ENCODE results near the gene ELL2.
A peak's percentile ranks its signal among the peaks of the same experiment; 100 is the strongest.
"Not testable (repeated sequence)": the region's sequence is repeated elsewhere in the genome, so short reads cannot be mapped to it uniquely, and the experiment has no call there.

ELL2 gene

GRCh38 chr5:95908799-95909198 lies 52.9 kb downstream of the ELL2 start:
- TF ChIP-seq POLR2A (IDR thresholded peaks at IDR 0.05; ENCODE audit: low read length) (no peak), GATA1 (IDR thresholded peaks at IDR 0.05; ENCODE audit: low read depth, low read length) (no peak)

GRCh38 chr5:95907740-95908706 lies 53.6 kb downstream of the ELL2 start:
- DNase-seq, result no peak
- TF ChIP-seq POLR2A (IDR thresholded peaks at IDR 0.05; ENCODE audit: low read length) (no peak), GATA1 (IDR thresholded peaks at IDR 0.05; ENCODE audit: low read depth, low read length) (no peak)

More at GRCh38 chr5:95908799-95909198, 52.9 kb downstream of the ELL2 start:
- no peak for DNase-seq

GRCh38 chr5:95907067-95907705 lies 54.5 kb downstream of the ELL2 start:
- DNase-seq, result no peak
- TF ChIP-seq POLR2A (IDR thresholded peaks at IDR 0.05; ENCODE audit: low read length), result no peak
- TF ChIP-seq GATA1 (IDR thresholded peaks at IDR 0.05; ENCODE audit: low read depth, low read length), result no peak

GRCh38 chr5:95906398-95906797 lies 55.3 kb downstream of the ELL2 start:
- not testable (repeated sequence) for DNase-seq

GRCh38 chr5:95904827-95905226 lies 56.8 kb downstream of the ELL2 start:
- TF ChIP-seq POLR2A (IDR thresholded peaks at IDR 0.05; ENCODE audit: low read length), result no peak
- TF ChIP-seq GATA1 (IDR thresholded peaks at IDR 0.05; ENCODE audit: low read depth, low read length), result no peak
- no peak for DNase-seq

- DNase-seq, result no peak
- TF ChIP-seq POLR2A (IDR thresholded peaks at IDR 0.05; ENCODE audit: low read length) (no peak), GATA1 (IDR thresholded peaks at IDR 0.05; ENCODE audit: low read depth, low read length) (no peak)
Observed at GRCh38 chr5:95903838-95904237, 57.8 kb downstream of the ELL2 start.

- TF ChIP-seq GATA1 (IDR thresholded peaks at IDR 0.05; ENCODE audit: low read depth, low read length), result no peak
- peak; percentile 16 for TF ChIP-seq POLR2A (IDR thresholded peaks at IDR 0.05; ENCODE audit: low read length)
Observed at GRCh38 chr5:95901676-95902627, 59.7 kb downstream of the ELL2 start.

GRCh38 chr5:95900383-95900958 lies 61.2 kb downstream of the ELL2 start:
- TF ChIP-seq GATA1 (IDR thresholded peaks at IDR 0.05; ENCODE audit: low read depth, low read length), result no peak
- TF ChIP-seq POLR2A (IDR thresholded peaks at IDR 0.05; ENCODE audit: low read length), result no peak
- peak; percentile 9 to 36 for DNase-seq

More at GRCh38 chr5:95901676-95902627, 59.7 kb downstream of the ELL2 start:
- no peak for DNase-seq

GRCh38 chr5:95899829-95900228 lies 61.8 kb downstream of the ELL2 start:
- DNase-seq, result no peak
- TF ChIP-seq GATA1 (IDR thresholded peaks at IDR 0.05; ENCODE audit: low read depth, low read length) (no peak), POLR2A (IDR thresholded peaks at IDR 0.05; ENCODE audit: low read length) (no peak)

- no peak for TF ChIP-seq POLR2A (IDR thresholded peaks at IDR 0.05; ENCODE audit: low read length)
- TF ChIP-seq GATA1 (IDR thresholded peaks at IDR 0.05; ENCODE audit: low read depth, low read length), result no peak
- DNase-seq, result no peak
Observed at GRCh38 chr5:95899006-95899405, 62.6 kb downstream of the ELL2 start.

- no peak for TF ChIP-seq GATA1 (IDR thresholded peaks at IDR 0.05; ENCODE audit: low read depth, low read length)
- TF ChIP-seq POLR2A (IDR thresholded peaks at IDR 0.05; ENCODE audit: low read length), result no peak
- no peak for DNase-seq
Observed at GRCh38 chr5:95895771-95896170, 65.9 kb downstream of the ELL2 start.

- no peak for TF ChIP-seq GATA1 (IDR thresholded peaks at IDR 0.05; ENCODE audit: low read depth, low read length)
- TF ChIP-seq POLR2A (IDR thresholded peaks at IDR 0.05; ENCODE audit: low read length), result no peak
- no peak for DNase-seq
Observed at GRCh38 chr5:95895251-95895650, 66.4 kb downstream of the ELL2 start.

GRCh38 chr5:95892784-95893354 lies 68.8 kb downstream of the ELL2 start:
- TF ChIP-seq POLR2A (IDR thresholded peaks at IDR 0.05; ENCODE audit: low read length) (no peak), GATA1 (IDR thresholded peaks at IDR 0.05; ENCODE audit: low read depth, low read length) (no peak)
- DNase-seq, result peak; percentile 66 to 78

Data from erythroblast (primary cell).